ENCODE results near the gene SOX4. TPM values are rescaled to one million over a fixed set of nuclear protein-coding genes. Genes with fewer than 3 reads are reported as not detected.

The SOX4 gene
- polyA plus RNA-seq, 1 donor (not counting 4 experiments of a cell fraction or from before 2014, with no cell fraction given) = 16.3 TPM

- H4K20me1 ChIP-seq (ENCODE audit: control insufficient read depth, extremely low read depth, insufficient read depth, low read length) = no peaks in the 10 kb centered on the region
- FAIRE-seq (no peak), DNase-seq (ENCODE audit: low read depth, low spot score) (no peak)
- no peaks in the 10 kb centered on the region for H3K27me3 ChIP-seq (ENCODE audit: control insufficient read depth, extremely low read depth, insufficient read depth, low read length)
- dilution Hi-C loops (cut with MboI; ENCODE audit: extremely low pct_ligation_motif_present, low sequenced_read_pairs) = no loop called here
- no peak overlapping the region for H3K4me2 ChIP-seq (ENCODE audit: control insufficient read depth, extremely low read depth, insufficient read depth, low read depth, low read length)
- H3K36me3 ChIP-seq (ENCODE audit: control insufficient read depth in 2 of 2, extremely low read depth in 1 of 2, insufficient read depth in 2 of 2, low read length in 2 of 2) = no peaks in the 10 kb centered on the region
- H3K79me2 ChIP-seq (ENCODE audit: control insufficient read depth, insufficient read depth, low read length) = no peaks in the 10 kb centered on the region
- H2AFZ ChIP-seq (ENCODE audit: control insufficient read depth, low read length) = no peak overlapping the region
- H3K4me3 ChIP-seq (ENCODE audit: control insufficient read depth in 2 of 3, extremely low read depth in 1 of 3, insufficient read depth in 2 of 3, low read depth in 1 of 3, low read length in 3 of 3) = no peak overlapping the region
- no peak overlapping the region for H3K9ac ChIP-seq (ENCODE audit: control insufficient read depth, extremely low read depth, insufficient read depth, low read length)
- H3K4me1 ChIP-seq (ENCODE audit: control insufficient read depth, extremely low read depth, insufficient read depth, low read length) = peaks cover 6% of the 10 kb centered on the region
- H3K27ac ChIP-seq (ENCODE audit: control insufficient read depth, insufficient read depth, low read length) = no peak overlapping the region
- no peaks in the 10 kb centered on the region for H3K9me3 ChIP-seq (ENCODE audit: control insufficient read depth, low read depth, low read length)
- H3K9me1 ChIP-seq (ENCODE audit: control insufficient read depth, extremely low read depth, insufficient read depth, low read length) = no peaks in the 10 kb centered on the region
- TF ChIP-seq CTCF (optimal IDR thresholded peaks at IDR 0.05 in 1 of 3, IDR thresholded peaks at IDR 0.05 in 1 of 3, conservative IDR thresholded peaks at IDR 0.05 in 1 of 3; ENCODE audit: extremely low read depth in 1 of 3, insufficient read depth in 2 of 3, low read length in 3 of 3) (no peak), EZH2 (IDR thresholded peaks at IDR 0.05; ENCODE audit: low read length) (no peak)
These were observed 10.9 kb upstream of the SOX4 start for GRCh38 chr6:21582651-21583050.

- Histone ChIP-seq H3K4me3 (ENCODE audit: control insufficient read depth in 2 of 3, extremely low read depth in 1 of 3, insufficient read depth in 2 of 3, low read depth in 1 of 3, low read length in 3 of 3) (no peak overlapping the region), H3K4me2 (ENCODE audit: control insufficient read depth, extremely low read depth, insufficient read depth, low read depth, low read length) (no peak overlapping the region), H4K20me1 (ENCODE audit: control insufficient read depth, extremely low read depth, insufficient read depth, low read length) (no peaks in the 10 kb centered on the region), H3K9me3 (ENCODE audit: control insufficient read depth, low read depth, low read length) (no peaks in the 10 kb centered on the region), H3K4me1 (ENCODE audit: control insufficient read depth, extremely low read depth, insufficient read depth, low read length) (peaks cover 11% of the 10 kb centered on the region), H2AFZ (ENCODE audit: control insufficient read depth, low read length) (no peak overlapping the region), H3K27me3 (ENCODE audit: control insufficient read depth, extremely low read depth, insufficient read depth, low read length) (no peaks in the 10 kb centered on the region), H3K79me2 (ENCODE audit: control insufficient read depth, insufficient read depth, low read length) (no peaks in the 10 kb centered on the region), H3K9ac (ENCODE audit: control insufficient read depth, extremely low read depth, insufficient read depth, low read length) (no peak overlapping the region), H3K27ac (ENCODE audit: control insufficient read depth, insufficient read depth, low read length) (no peak overlapping the region), H3K36me3 (ENCODE audit: control insufficient read depth in 2 of 2, extremely low read depth in 1 of 2, insufficient read depth in 2 of 2, low read length in 2 of 2) (no peaks in the 10 kb centered on the region), H3K9me1 (ENCODE audit: control insufficient read depth, extremely low read depth, insufficient read depth, low read length) (no peaks in the 10 kb centered on the region)
- DNase-seq (ENCODE audit: low read depth, low spot score) (no peak), FAIRE-seq (no peak)
- no peak for TF ChIP-seq CTCF (optimal IDR thresholded peaks at IDR 0.05 in 1 of 3, IDR thresholded peaks at IDR 0.05 in 1 of 3, conservative IDR thresholded peaks at IDR 0.05 in 1 of 3; ENCODE audit: extremely low read depth in 1 of 3, insufficient read depth in 2 of 3, low read length in 3 of 3)
- no peak for TF ChIP-seq EZH2 (IDR thresholded peaks at IDR 0.05; ENCODE audit: low read length)
- dilution Hi-C loops (cut with MboI; ENCODE audit: extremely low pct_ligation_motif_present, low sequenced_read_pairs) = no loop called here
These were observed 7.3 kb upstream of the SOX4 start for GRCh38 chr6:21586300-21586699.
